ENCODE measurements around the gene EMC8. TPM values are rescaled to one million over a fixed set of nuclear protein-coding genes. Genes with fewer than 3 reads are reported as not detected.
A peak's percentile ranks its signal among the peaks of the same experiment; 100 is the strongest.

EMC8 gene
- total RNA-seq, 1 experiment from 2014 or later, result 73.0 TPM

- Histone ChIP-seq H4K20me1 (ENCODE audit: insufficient read depth) (no peaks in the 10 kb centered on the region), H3K36me3 (ENCODE audit: control insufficient read depth in 1 of 2, insufficient read depth in 2 of 2, low read length in 2 of 2) (no peaks in the 10 kb centered on the region), H3K27me3 (ENCODE audit: insufficient read depth, low read length) (0 out of 2 replicates have a peak, but pooled peaks cover 4% of the 10 kb centered on the region), H3K27ac (ENCODE audit: low read depth, low read length) (no peak overlapping the region), H3K9me2 (ENCODE audit: insufficient read depth) (no peaks in the 10 kb centered on the region), H3K4me3 (replicated peaks in 1 of 2; ENCODE audit: low read depth in 1 of 2, low read length in 2 of 2) (no peak overlapping the region), H3K4me1 (ENCODE audit: control insufficient read depth in 1 of 2, insufficient read depth in 2 of 2, low read length in 2 of 2) (peaks cover 2 to 14% of the 10 kb centered on the region in 2 experiments; a peak in 3 of 4 replicates), H3K9me3 (ENCODE audit: control insufficient read depth in 1 of 2, insufficient read depth in 1 of 2, low read depth in 1 of 2, low read length in 2 of 2) (no peaks in the 10 kb centered on the region), H3K4me2 (ENCODE audit: low read length) (peak overlapping the region; percentile 40), H2AFZ (ENCODE audit: low read depth, low read length, poor library complexity, severe bottlenecking) (peak overlapping the region; percentile 62), H3K9ac (ENCODE audit: low read length) (no peak overlapping the region), H3K79me2 (ENCODE audit: insufficient read depth, low read length) (no peaks in the 10 kb centered on the region)
- TF ChIP-seq CTCF (IDR thresholded peaks at IDR 0.05 in 2 of 3, conservative IDR thresholded peaks at IDR 0.05 in 1 of 3; ENCODE audit: borderline replicate concordance in 1 of 3, insufficient read depth in 1 of 3, low read depth in 2 of 3, low read length in 2 of 3) (peak; percentile 98 to 100 (median 99)), RAD21 (IDR thresholded peaks at IDR 0.05; ENCODE audit: low read depth) (peak; percentile 100), SIN3A (IDR thresholded peaks at IDR 0.05; ENCODE audit: low read depth) (no peak), MAX (IDR thresholded peaks at IDR 0.05) (peak; percentile 38; the same call in 1 of the 2 replicates)
- RAD21 ChIA-PET (ENCODE audit: low non-redundant PET in 1 of 2, low total read pairs in 2 of 2, uncharacterized antibody in 2 of 2, unreplicated experiment in 2 of 2), result interaction anchor here (0.8 to 3.2 kb wide), 12 partner anchors 72 to 698 kb away, joined by 3 to 34 read pairs (median 6); no protein-coding TSS in a partner anchor
- CTCF ChIA-PET, result interaction anchor here (0.6 to 4.1 kb wide), 42 partner anchors 8 to 732 kb away, joined by 3 to 232 read pairs (median 5); no protein-coding TSS in a partner anchor
- POLR2A ChIA-PET, result interaction anchor here (0.6 to 2.7 kb wide), 5 partner anchors 17 to 696 kb away, joined by 3 to 10 read pairs (median 3); no protein-coding TSS in a partner anchor
- peak; percentile 76 for DNase-seq (ENCODE audit: low read depth, low spot score)
- ATAC-seq, result peak; percentile 90
- intact Hi-C loops (cut with micrococcal nuclease), result loop anchor here (1.0 kb wide), 3 partner anchors 73 to 195 kb away; no protein-coding TSS in a partner anchor
- BruUV-seq (replicated peaks), result no TSS peak
Measured at GRCh38 chr16:85821390-85822135, 22.2 kb upstream of the EMC8 start.
